GM12875 (cell line): ENCODE results near the gene PLB1.

Experiments
- H3K4me3 ChIP-seq: one replicate; pipeline ENCODE4 v1.5.1; 2011; ENCODE audit warnings: low read depth, low read length, control low read depth
- TF ChIP-seq, protein P1 (sequence below): IDR thresholded peaks from 2 replicates; pipeline ENCODE4 v1.5.1; 2011; ENCODE audit warnings: low read depth, mild to moderate bottlenecking, control low read depth, inconsistent platforms, low read length, moderate library complexity, borderline replicate concordance; ENCODE audit not compliant: insufficient read depth

Gene PLB1

DNA sequence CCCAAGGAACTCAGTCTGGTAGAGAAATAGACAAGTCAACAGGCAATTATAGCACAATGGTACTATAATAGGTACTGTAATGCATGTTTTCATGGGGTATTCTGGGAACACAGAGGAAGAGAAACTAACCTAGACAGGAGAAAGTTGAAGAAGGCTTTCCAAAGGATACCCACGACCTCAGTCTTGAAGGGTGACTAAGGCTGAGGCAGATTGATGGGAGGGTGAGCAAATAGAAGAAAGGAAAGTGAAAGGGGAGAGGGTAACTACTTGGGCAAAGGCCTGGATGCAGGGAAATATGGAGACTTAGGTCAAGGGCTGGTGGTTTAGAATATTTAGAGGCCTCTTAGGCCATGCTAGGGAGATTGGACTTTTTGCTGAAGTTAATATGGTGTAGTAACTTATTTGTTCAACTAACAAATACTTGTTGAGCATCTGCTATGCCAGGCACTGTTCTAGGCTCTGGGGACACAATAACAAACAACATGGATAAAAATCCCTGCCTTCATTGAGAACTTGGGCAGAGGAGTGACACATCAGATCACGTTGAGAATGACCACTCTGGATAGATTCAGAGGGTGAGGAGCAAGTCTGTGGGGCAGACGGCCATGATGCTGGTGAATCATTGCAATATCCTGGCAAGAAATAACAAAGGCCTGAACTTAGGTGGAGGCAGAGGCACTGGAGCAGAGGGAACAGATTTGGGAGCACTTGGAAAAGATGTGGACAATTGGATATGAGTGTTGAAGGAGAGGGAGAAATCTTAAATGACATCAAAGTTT, 56.4 kb downstream of the PLB1 start:
- TF ChIP-seq, protein P1, sequence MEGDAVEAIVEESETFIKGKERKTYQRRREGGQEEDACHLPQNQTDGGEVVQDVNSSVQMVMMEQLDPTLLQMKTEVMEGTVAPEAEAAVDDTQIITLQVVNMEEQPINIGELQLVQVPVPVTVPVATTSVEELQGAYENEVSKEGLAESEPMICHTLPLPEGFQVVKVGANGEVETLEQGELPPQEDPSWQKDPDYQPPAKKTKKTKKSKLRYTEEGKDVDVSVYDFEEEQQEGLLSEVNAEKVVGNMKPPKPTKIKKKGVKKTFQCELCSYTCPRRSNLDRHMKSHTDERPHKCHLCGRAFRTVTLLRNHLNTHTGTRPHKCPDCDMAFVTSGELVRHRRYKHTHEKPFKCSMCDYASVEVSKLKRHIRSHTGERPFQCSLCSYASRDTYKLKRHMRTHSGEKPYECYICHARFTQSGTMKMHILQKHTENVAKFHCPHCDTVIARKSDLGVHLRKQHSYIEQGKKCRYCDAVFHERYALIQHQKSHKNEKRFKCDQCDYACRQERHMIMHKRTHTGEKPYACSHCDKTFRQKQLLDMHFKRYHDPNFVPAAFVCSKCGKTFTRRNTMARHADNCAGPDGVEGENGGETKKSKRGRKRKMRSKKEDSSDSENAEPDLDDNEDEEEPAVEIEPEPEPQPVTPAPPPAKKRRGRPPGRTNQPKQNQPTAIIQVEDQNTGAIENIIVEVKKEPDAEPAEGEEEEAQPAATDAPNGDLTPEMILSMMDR = no peak
- no peak overlapping the region for H3K4me3 ChIP-seq

DNA sequence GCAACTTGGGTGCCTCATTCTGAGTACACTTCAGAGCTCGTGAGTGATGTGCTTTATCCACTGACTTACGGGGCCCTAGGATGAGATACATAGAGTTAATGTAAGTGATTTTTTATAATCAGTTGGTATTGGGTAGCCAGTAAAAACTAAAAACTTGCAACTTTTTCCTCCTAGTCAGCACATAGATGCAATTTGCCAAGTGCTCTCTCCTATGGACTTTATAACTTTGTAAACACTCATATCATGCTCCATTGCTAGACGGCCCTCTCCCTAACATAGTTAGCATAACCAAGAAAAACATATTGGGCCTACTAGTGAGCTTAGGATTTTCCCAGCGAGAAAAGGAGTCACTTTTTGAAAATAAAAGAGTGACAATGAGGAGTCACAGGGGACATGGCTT, 60.4 kb downstream of the PLB1 start:
- no peak overlapping the region for H3K4me3 ChIP-seq

DNA sequence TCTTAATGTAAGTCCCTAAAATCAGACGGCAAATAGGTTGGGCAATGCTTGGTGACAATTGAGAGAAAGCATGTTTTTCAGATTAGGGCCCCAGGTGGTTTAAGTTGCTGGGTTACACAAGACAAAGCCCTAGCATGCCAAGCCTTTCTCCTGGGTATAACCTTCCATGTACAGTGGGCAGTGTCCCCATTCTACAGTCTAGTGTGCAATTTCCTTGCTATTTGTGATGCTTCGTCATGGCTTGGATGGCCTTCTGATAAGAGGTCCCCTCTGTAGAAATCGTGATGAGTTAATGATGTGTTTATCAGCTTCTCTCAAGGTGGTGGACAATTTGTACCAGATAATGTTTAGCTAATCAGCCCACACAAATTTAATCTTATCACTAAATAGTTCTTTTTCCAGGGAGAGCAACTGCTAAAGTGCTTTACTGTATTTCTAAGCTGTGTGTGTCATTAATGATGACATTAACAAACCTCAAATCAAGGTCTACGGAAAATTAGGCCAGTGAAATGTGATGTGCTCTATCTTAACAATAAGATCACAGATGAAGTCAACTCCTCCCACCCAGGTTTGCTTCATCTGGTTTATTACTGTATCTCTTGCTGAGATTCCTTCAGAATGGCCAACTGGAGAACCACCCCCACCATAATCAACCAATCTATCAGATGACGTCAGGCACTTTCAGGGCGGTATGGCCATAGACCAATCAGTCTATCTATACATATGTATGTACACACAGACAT, 61.7 kb downstream of the PLB1 start:
- H3K4me3 ChIP-seq = no peak overlapping the region
- TF ChIP-seq, protein P1 = no peak

More for the DNA sequence above, 60.4 kb downstream of the PLB1 start:
- TF ChIP-seq, protein P1 = no peak

DNA sequence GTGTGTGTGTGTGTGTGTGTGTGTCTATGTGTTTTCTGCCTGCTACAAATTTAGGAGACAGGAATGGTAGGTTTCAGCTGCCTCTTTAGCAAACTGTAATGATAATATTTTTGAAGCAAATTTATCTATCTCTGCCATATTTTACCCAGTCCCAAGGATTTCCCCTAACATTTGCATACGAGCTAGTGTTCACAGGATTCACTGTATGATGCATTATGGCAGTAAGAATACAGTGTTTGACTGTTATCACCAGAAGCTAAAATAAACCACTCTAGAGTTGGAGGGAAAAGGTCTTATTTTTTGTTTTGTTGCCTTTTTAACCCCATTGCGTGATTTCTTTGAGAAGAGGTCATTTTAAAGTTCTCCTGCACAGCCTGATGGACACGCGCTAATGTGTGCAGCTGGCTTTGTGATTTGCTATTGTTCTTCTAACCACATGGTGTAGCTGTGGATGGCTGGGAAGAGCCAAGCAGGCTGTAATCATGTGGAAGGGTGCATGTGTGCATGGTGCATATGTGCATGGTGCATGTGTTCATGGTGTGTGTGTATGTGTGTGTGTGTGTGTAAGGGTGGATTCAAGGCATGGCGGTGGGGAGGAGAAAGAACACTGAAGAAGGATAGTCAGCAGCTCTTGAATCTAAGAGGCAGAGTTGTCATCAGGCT, 62.4 kb downstream of the PLB1 start:
- H3K4me3 ChIP-seq = no peak overlapping the region
- TF ChIP-seq, protein P1 = no peak

DNA sequence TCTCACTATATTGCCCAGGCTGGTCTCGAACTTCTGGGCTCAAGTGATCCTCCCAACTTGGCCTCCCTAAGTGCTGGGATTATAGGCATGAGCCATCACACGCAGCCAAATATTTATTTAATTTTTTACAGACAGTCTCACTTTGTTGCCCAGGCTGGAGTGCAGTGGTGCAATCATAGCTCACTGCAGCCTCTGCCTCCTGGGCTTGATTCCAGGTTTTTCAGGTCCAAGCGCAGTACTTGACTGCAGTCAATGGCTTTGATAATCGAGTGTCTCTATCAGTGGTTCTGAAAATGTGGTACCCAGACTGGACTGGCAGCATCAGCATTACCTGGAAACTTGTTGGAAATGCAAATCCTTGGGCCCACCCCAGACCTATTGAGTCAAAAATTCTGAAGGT, 63.1 kb downstream of the PLB1 start:
- H3K4me3 ChIP-seq = no peak overlapping the region
- TF ChIP-seq, protein P1 = no peak

DNA sequence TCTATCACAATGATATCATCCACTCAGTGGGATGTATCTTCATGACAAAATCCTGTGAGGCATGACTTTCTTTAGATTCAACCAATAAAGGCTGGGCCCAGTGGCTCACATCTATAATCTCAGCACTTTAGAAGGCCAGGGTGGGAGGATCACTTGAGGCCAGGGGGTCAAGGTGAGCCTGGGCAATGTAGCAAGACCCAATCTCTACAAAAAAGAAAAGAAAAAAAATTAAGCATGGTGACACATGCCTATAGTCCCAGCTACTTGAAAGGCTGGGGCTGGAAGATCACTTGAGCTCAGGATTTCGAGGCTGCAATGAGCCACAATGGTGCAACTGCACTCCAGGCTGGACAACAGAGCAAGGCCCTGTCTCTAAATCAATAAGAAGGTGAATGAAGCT, 68.0 kb downstream of the PLB1 start:
- no peak overlapping the region for H3K4me3 ChIP-seq
- TF ChIP-seq, protein P1 = no peak
